GM18498 (cell line): Measurements from ENCODE around the gene CAMSAP3.

Experiments
- ATAC-seq: cut with Tn5 transposase; IDR thresholded peaks from one replicate; pipeline ENCODE4 v1.9.1; 2021; ENCODE audit warnings: mild to moderate bottlenecking, moderate library complexity; ENCODE audit not compliant: unreplicated experiment

Gene CAMSAP3

GRCh38 chr19:7610491-7611240, 15.0 kb downstream of the CAMSAP3 start:
- no peak for ATAC-seq

- ATAC-seq, result no peak
Observed at GRCh38 chr19:7611541-7612279, 16.0 kb downstream of the CAMSAP3 start.

DNA sequence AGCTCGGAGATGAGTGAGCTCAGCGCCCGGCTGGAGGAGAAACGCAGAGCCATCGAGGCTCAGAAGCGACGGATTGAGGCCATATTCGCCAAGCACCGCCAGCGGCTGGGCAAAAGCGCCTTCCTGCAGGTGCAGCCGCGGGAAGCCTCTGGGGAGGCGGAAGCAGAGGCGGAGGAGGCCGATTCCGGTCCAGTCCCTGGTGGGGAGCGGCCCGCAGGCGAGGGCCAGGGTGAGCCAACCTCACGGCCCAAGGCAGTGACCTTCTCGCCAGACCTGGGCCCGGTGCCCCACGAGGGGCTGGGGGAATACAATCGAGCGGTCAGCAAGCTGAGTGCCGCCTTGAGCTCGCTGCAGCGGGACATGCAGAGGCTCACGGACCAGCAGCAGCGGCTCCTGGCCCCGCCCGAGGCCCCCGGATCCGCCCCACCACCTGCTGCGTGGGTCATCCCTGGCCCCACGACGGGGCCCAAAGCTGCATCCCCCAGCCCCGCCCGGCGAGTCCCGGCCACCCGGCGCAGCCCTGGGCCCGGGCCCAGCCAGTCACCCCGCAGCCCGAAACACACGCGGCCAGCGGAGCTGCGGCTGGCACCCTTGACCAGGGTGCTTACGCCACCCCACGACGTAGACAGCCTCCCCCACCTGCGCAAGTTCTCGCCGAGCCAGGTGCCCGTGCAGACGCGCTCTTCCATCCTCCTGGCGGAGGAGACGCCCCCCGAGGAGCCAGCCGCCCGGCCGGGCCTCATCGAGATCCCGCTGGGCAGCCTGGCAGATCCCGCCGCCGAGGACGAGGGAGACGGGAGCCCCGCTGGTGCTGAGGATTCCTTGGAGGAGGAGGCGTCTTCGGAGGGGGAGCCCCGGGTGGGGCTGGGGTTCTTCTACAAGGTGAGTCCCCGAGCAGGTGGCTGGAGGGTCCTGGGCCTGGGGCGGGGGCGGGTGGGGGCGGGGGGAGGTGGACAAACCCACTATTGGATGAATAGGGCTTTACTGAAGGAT, 16.9 kb downstream of the CAMSAP3 start:
- no peak for ATAC-seq

DNA sequence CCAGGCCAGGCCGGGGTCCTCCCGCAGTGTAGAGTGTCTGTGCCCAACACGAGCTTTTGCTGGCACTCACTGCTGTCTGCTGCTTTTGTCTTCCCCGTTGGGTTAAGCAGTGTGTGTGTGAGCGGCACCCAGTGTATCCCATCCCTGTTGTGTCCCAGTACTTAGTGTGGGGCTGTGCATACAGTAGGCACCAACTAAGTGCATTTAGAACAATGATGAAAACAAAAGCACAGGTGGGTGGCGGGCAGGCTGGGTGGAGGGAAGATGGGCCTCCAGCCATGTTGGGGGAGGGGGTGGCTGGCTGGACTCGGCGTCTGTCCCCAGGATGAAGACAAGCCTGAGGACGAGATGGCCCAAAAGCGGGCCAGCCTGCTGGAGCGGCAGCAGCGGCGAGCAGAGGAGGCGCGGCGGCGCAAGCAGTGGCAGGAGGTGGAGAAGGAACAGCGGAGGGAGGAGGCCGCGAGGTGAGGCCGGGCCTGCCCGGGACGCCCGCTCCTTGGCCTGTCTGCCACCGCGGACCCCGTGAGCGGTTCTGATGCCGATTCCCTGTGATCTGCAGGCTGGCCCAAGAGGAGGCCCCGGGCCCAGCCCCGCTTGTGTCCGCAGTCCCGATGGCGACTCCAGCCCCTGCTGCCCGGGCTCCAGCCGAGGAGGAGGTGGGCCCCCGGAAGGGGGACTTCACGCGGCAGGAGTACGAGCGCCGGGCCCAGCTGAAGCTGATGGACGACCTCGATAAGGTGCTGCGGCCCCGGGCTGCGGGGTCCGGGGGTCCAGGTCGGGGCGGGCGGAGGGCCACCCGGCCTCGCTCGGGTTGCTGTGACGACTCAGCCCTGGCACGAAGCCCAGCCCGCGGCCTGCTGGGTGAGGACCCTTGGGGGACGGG, 19.4 kb downstream of the CAMSAP3 start:
- no peak for ATAC-seq

- no peak for ATAC-seq
Observed at GRCh38 chr19:7617172-7617571, 21.5 kb downstream of the CAMSAP3 start.

DNA sequence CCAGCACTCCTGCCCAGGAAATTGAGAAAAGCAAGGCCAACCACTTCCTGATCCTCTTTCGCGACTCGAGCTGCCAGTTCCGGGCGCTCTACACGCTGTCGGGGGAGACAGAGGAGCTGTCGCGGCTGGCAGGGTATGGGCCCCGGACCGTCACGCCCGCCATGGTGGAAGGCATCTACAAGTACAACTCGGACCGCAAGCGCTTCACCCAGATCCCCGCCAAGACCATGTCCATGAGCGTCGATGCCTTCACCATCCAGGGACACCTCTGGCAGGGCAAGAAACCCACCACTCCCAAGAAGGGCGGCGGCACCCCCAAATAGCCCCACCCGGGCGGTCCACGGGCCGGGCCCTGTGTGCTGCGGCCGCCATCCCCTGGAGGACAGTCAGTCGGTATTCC, 22.1 kb downstream of the CAMSAP3 start:
- ATAC-seq, result no peak

- ATAC-seq, result no peak
Observed at GRCh38 chr19:7618348-7618747, 22.7 kb downstream of the CAMSAP3 start.

GRCh38 chr19:7618771-7619510, 23.3 kb downstream of the CAMSAP3 start:
- no peak for ATAC-seq

DNA sequence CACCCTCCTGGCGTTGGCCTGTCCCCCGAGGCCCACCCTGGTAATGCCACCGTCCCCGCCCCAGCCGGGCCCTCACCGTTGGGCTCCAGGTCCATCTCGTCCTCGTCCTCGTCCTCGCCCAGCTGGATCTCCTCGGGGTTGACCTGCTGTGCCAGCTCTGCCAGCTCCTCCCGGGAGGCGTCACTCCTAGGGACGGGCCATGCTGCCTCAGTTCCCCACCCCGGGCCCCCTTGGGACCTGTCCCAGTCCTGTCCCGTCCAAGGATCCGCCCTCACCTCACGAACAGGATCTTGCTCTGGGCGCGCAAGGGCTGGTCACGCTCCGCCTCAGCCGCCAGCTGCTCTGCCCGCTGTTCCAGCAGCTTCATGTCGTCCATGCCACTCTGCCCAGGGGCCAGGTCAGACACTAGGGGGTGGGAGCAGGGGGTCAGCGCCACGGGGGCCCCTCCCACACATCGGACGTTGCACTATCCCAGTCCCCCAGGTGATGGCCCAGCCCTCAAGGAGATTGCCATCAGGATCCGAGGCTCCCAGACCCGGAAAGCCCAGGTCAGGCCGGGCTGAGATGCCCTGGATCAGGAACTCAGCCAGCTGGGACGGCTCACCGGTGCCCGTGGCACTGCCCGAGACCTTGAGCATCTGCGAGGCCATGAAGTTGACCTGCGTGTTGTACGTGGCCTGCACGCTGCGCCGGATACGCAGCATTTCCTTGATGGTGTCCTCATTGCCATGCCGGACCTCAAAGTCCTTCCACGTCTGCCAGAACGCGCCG, 24.2 kb downstream of the CAMSAP3 start:
- no peak for ATAC-seq

DNA sequence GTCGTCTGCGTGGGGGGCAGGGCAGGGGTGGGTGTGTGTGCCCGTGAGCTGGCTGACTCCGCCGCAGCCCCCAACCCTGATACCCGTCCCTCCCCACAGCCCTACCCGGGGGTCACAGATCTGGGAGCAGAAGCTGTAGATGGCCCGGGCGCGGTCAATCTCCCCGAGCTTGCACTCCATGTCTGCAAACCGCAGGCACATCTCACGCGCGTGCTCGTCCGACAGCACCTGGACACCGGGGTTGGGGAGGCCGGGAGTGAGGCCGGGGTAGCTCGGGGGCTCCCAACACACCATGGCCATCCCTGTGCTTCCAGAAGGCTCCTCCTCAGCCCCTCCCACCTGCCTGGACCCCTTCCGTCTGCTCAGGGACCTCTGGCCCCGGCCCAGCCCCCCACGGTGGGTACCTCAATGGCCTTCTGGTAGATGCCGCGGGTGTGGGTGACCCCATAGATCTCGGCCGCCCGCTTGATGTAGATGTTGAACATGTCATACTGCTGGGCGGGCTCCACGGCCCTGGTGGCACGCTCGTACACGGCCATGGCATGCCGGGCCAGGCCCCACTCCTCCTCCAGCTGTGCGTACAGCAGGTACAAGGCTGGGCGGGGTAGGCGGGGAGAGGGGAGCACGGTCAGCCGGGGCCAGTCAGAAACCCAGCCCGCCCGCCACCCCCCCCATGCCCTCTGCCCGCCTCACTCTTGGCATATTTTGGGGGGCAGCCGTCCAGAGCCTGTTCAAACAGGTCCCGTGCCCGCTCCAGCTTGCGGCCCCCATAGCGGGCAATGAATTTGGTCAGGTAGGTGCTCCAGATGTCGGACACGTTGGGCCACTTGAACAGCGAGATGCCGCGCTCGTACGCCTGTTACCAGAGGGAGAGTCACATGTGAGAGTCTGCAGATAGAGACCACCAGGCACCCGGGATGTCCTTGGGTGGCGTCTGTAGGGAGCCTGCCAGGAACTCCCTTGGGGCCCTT, 25.1 kb downstream of the CAMSAP3 start:
- no peak for ATAC-seq

GRCh38 chr19:7622933-7623685, 27.4 kb downstream of the CAMSAP3 start:
- ATAC-seq, result no peak

DNA sequence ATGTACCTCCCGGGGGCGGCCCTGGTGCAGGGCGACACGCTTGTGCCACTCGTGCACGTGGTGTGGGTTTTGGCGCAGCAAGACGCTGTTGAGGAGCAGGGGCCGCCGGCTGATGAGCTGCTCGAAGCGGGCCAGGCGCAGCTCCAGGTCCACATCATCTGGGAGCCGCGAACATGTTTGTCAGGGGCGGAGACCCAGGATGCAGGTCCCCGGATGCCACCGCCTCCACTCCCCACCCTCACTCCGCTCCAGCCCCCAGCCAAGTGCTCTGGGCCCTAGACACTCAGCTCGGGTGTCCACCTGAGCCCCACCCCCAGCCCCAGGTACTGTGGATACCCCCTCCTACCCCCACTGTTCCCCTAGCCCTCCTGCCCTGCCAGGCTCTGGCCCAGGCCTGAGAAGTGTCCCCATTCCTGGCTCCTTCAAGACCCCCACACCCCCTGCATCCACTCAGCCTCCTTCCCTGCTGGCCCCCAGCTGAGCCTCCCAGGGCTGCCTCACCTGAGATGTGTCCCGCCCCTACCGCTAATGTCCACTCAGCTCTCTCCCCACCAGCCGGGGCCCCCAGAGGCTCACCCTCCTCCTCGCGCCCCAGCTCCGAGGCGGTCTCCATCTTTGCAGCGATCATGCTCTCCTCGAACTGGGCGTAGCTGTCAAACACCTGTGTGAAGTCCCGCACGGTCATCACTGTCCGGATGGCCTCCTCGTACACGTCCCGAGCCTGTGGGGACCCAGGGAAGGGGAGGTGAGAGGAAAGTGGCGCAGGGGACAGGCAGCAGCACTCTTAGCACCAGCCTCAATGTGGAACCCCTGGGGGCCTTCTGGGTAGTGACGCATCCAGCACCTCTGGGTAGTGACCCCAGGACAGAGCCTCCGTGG, 28.3 kb downstream of the CAMSAP3 start:
- no peak for ATAC-seq

- no peak for ATAC-seq
Observed at GRCh38 chr19:7624810-7625209, 29.1 kb downstream of the CAMSAP3 start.

DNA sequence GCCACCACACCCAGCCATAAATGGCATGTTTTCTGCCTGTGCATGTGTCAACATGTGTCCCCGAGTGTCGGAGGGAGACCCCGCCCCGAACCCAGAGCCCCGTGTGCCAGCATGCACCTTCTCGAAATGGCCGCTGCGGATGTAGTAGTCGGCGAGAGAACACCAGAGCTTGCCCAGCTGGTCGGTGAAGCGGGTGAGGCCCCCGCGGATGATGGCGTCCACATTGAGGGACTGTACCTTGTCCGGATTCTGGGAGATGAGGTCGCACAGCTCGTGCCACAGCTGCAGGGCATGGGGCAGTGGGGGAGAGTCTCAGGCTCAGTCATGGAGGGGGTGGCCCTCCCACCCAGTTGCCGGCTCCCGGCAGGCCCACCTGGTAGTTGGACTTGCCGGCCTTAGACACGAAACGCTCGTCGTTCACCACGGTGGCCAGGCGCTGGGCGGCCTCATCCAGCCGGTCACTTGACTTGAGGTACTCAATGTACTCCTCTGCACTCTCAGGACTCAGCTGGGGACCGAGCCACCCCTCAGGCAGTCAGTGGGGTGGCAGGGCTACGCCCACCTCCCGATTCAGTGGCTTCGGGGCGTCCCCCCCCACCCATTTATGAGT, 30.2 kb downstream of the CAMSAP3 start:
- ATAC-seq, result no peak

- ATAC-seq, result no peak
Observed at GRCh38 chr19:7627166-7627565, 31.5 kb downstream of the CAMSAP3 start.
